H1 (cell line): ENCODE measurements around the gene COG7. TPM values are rescaled to one million over a fixed set of nuclear protein-coding genes. Genes with fewer than 3 reads are reported as not detected.

ENCODE experiments used
- CTCF ChIA-PET: fragments of 300-600 bp; sonication (Branson Sonifier 250); formaldehyde crosslinking; loops from one replicate; lab custom pipeline; 2021; ENCODE audit not compliant: partially characterized antibody; lab: Charles Lee
- POLR2A ChIA-PET: fragments of 300-600 bp; sonication (Branson Sonifier 250); formaldehyde crosslinking; loops from one replicate; lab custom pipeline; 2021; ENCODE audit warnings: inconsistent platforms; ENCODE audit not compliant: partially characterized antibody; lab: Charles Lee
- DNase-seq, 2 experiments: peaks; one replicate each; pipeline versions ENCODE4 v3.0.0 to v3.0.0-alpha.2; 2010 to 2022; ENCODE audit warnings: low spot score in 2 of 2, low read depth in 1 of 2, mixed read lengths in 1 of 2
- FAIRE-seq: peaks from 2 replicates; lab custom pipeline; 2011; peaks lifted over from hg19 to GRCh38; lab: Jason Lieb, UNC
- H2AFZ ChIP-seq: 2 replicates; pipeline ENCODE4 v1.8.1; 2012; ENCODE audit warnings: low read length, inconsistent platforms
- H2AK5ac ChIP-seq: 2 replicates; pipeline ENCODE4 v1.6.1; 2013; ENCODE audit warnings: low read depth, low read length
- H2BK120ac ChIP-seq: replicated peaks from 2 replicates; pipeline ENCODE3; 2013; ENCODE audit warnings: low read depth, low read length, inconsistent platforms
- H2BK12ac ChIP-seq: 2 replicates; pipeline ENCODE4 v1.6.1; 2013; ENCODE audit warnings: low read depth, low read length
- H2BK15ac ChIP-seq: 2 replicates; pipeline ENCODE4 v1.6.1; 2013; ENCODE audit warnings: low read length
- H2BK20ac ChIP-seq: 2 replicates; pipeline ENCODE4 v1.6.1; 2013; ENCODE audit warnings: low read length
- H2BK5ac ChIP-seq: 2 replicates; pipeline ENCODE4 v1.6.1; 2013; ENCODE audit warnings: low read depth, low read length
- H3K14ac ChIP-seq: 2 replicates; pipeline ENCODE4 v1.6.1; 2013; ENCODE audit warnings: inconsistent platforms; ENCODE audit not compliant: insufficient read length
- H3K18ac ChIP-seq: 2 replicates; pipeline ENCODE4 v1.6.1; 2013; ENCODE audit warnings: low read length; ENCODE audit errors: extremely low read depth
- H3K23ac ChIP-seq: 2 replicates; pipeline ENCODE4 v1.6.1; 2013; ENCODE audit warnings: inconsistent platforms; ENCODE audit not compliant: insufficient read length
- H3K23me2 ChIP-seq: 2 replicates; pipeline ENCODE4 v1.6.1; 2013; ENCODE audit warnings: low read depth, low read length
- H3K27ac ChIP-seq: 2 replicates; pipeline ENCODE4 v1.6.1; 2011; ENCODE audit warnings: low read depth, low read length, inconsistent platforms
- H3K27me3 ChIP-seq, 4 experiments: replicated peaks in 1 of 4; 1 replicate in 1 of 4; 2 replicates in 3 of 4; pipeline versions ENCODE4 v1.6.1 to v1.8.1; 2011 to 2013; ENCODE audit warnings: low read length in 3 of 4, mild to moderate bottlenecking in 3 of 4, inconsistent platforms in 2 of 4, mixed read lengths in 2 of 4, moderate library complexity in 1 of 4; ENCODE audit not compliant: control insufficient read depth in 3 of 4, insufficient read depth in 3 of 4; ENCODE audit errors: extremely low read depth in 1 of 4
- H3K36me3 ChIP-seq, 4 experiments: 2 replicates each; pipeline versions ENCODE4 v1.6.1 to v1.8.1; 2011 to 2013; ENCODE audit warnings: mild to moderate bottlenecking in 4 of 4, low read length in 3 of 4, moderate library complexity in 2 of 4, control low read depth in 1 of 4, inconsistent platforms in 1 of 4; ENCODE audit not compliant: insufficient read depth in 4 of 4, control insufficient read depth in 2 of 4
- H3K4ac ChIP-seq: replicated peaks from 2 replicates; pipeline ENCODE3; 2013; ENCODE audit warnings: low read length, low read depth, mixed read lengths, inconsistent platforms; ENCODE audit not compliant: insufficient read length
- H3K4me1 ChIP-seq, 4 experiments: replicated peaks in 1 of 4; 1 replicate in 1 of 4; 2 replicates in 3 of 4; pipeline versions ENCODE4 v1.6.1 to v1.8.1; 2011 to 2013; ENCODE audit warnings: low read length in 3 of 4, inconsistent platforms in 2 of 4, mixed read lengths in 1 of 4; ENCODE audit not compliant: insufficient read depth in 4 of 4, control insufficient read depth in 3 of 4
- H3K4me2 ChIP-seq, 2 experiments: 2 replicates each; pipeline versions ENCODE4 v1.6.1 to v1.8.1; 2011 to 2013; ENCODE audit warnings: low read depth in 2 of 2, low read length in 2 of 2, control low read depth in 1 of 2, inconsistent platforms in 1 of 2, mild to moderate bottlenecking in 1 of 2; ENCODE audit not compliant: insufficient read depth in 1 of 2
- H3K4me3 ChIP-seq, 4 experiments: fragments of 200-600, 300-600 bp in 1 of 4; sonication (generic), shearing (Covaris generic), sonication (Bioruptor Twin) in 1 of 4; 2 replicates each; pipeline versions ENCODE4 v1.5.1 to v1.8.1; 2011 to 2016; ENCODE audit warnings: low read length in 4 of 4, low read depth in 3 of 4, control low read depth in 2 of 4, inconsistent platforms in 2 of 4, mild to moderate bottlenecking in 2 of 4, mixed read lengths in 1 of 4, moderate library complexity in 1 of 4; ENCODE audit not compliant: insufficient read depth in 2 of 4; ENCODE audit errors: extremely low read depth in 1 of 4
- H3K56ac ChIP-seq: replicated peaks from 2 replicates; pipeline ENCODE3; 2013; ENCODE audit warnings: low read depth, mild to moderate bottlenecking, mixed read lengths, low read length, inconsistent platforms; ENCODE audit not compliant: insufficient read length
- H3K79me1 ChIP-seq: 2 replicates; pipeline ENCODE4 v1.6.1; 2013; ENCODE audit warnings: low read depth, low read length, control low read depth
- H3K79me2 ChIP-seq, 2 experiments: 2 replicates each; pipeline versions ENCODE4 v1.6.1 to v1.8.1; 2012 to 2013; ENCODE audit warnings: low read length in 2 of 2, mild to moderate bottlenecking in 2 of 2, inconsistent platforms in 1 of 2; ENCODE audit not compliant: insufficient read depth in 2 of 2, control insufficient read depth in 1 of 2
- H3K9ac ChIP-seq, 4 experiments: replicated peaks in 1 of 4; 1 replicate in 1 of 4; 2 replicates in 3 of 4; pipeline versions ENCODE4 v1.6.1 to v1.8.1; 2011 to 2013; ENCODE audit warnings: low read depth in 3 of 4, low read length in 3 of 4, control low read depth in 2 of 4, mild to moderate bottlenecking in 2 of 4, moderate library complexity in 2 of 4, inconsistent platforms in 1 of 4; ENCODE audit errors: extremely low read depth in 1 of 4
- H3K9me3 ChIP-seq, 2 experiments: 2 replicates each; pipeline versions ENCODE4 v1.6.1 to v1.8.1; 2012 to 2013; ENCODE audit warnings: mild to moderate bottlenecking in 2 of 2, moderate library complexity in 2 of 2, control low read depth in 1 of 2, inconsistent platforms in 1 of 2, low read depth in 1 of 2, low read length in 1 of 2, mixed read lengths in 1 of 2; ENCODE audit not compliant: insufficient read depth in 2 of 2
- H4K20me1 ChIP-seq, 2 experiments: replicated peaks in 1 of 2; 2 replicates each; pipeline versions ENCODE3 to v1.8.1; 2011 to 2013; ENCODE audit warnings: inconsistent platforms in 2 of 2, low read length in 2 of 2, mild to moderate bottlenecking in 1 of 2; ENCODE audit not compliant: insufficient read depth in 2 of 2, control insufficient read depth in 1 of 2
- H4K5ac ChIP-seq: 2 replicates; pipeline ENCODE4 v1.6.1; 2013; ENCODE audit warnings: low read length, low read depth, mixed read lengths, inconsistent platforms; ENCODE audit not compliant: insufficient read length
- H4K8ac ChIP-seq: 2 replicates; pipeline ENCODE4 v1.8.0; 2013; ENCODE audit warnings: mild to moderate bottlenecking, moderate library complexity, low read length, inconsistent platforms; ENCODE audit not compliant: insufficient read depth; ENCODE audit errors: extremely low read depth
- H4K91ac ChIP-seq: replicated peaks from 2 replicates; pipeline ENCODE3; 2013; ENCODE audit warnings: low read length, mixed read lengths, inconsistent platforms; ENCODE audit not compliant: insufficient read length
- CHD1 ChIP-seq: IDR thresholded peaks from 2 replicates; pipeline ENCODE4 v1.6.1; 2012; ENCODE audit warnings: low read depth, low read length, improper control_type of control experiment
- GABPA ChIP-seq: IDR thresholded peaks from 2 replicates; pipeline ENCODE4 v1.6.1; 2011; ENCODE audit warnings: mild to moderate bottlenecking, low read length, moderate library complexity, borderline replicate concordance; ENCODE audit not compliant: insufficient read depth
- JUN ChIP-seq: IDR thresholded peaks from 2 replicates; pipeline ENCODE4 v1.6.1; 2011; ENCODE audit warnings: low read depth, mild to moderate bottlenecking, improper control_type of control experiment, low read length
- MAFK ChIP-seq: IDR thresholded peaks from 2 replicates; pipeline ENCODE4 v1.6.1; 2012; ENCODE audit warnings: low read depth, mild to moderate bottlenecking, improper control_type of control experiment, low read length
- PHF8 ChIP-seq: fragments of 200-600 bp; sonication (generic); conservative IDR thresholded peaks from 2 replicates; pipeline ENCODE4 v1.7.1; 2012; ENCODE audit warnings: low read depth, mild to moderate bottlenecking, inconsistent platforms, low read length, moderate library complexity
- POLR2A ChIP-seq, 2 experiments: IDR thresholded peaks; 1 replicate in 1 of 2; 2 replicates in 1 of 2; pipeline ENCODE4 v1.6.1; 2011; ENCODE audit warnings: low read depth in 2 of 2, low read length in 2 of 2, mild to moderate bottlenecking in 2 of 2; ENCODE audit errors: control extremely low read depth in 1 of 2
- POLR2AphosphoS5 ChIP-seq: IDR thresholded peaks from 2 replicates; pipeline ENCODE4 v1.6.1; 2011; ENCODE audit warnings: low read depth, low read length
- RAD21 ChIP-seq, 2 experiments: IDR thresholded peaks in 1 of 2; conservative IDR thresholded peaks in 1 of 2; 2 replicates each; pipeline ENCODE4 v1.6.1; 2011; ENCODE audit warnings: low read depth in 2 of 2, low read length in 2 of 2, improper control_type of control experiment in 1 of 2, inconsistent platforms in 1 of 2, mild to moderate bottlenecking in 1 of 2, moderate library complexity in 1 of 2
- RFX5 ChIP-seq: IDR thresholded peaks from 2 replicates; pipeline ENCODE4 v1.6.1; 2011; ENCODE audit warnings: low read depth, low read length, improper control_type of control experiment, borderline replicate concordance
- SIRT6 ChIP-seq: IDR thresholded peaks from one replicate; pipeline ENCODE4 v1.7.1; 2012; ENCODE audit warnings: low read length, inconsistent platforms
- USF2 ChIP-seq: IDR thresholded peaks from 2 replicates; pipeline ENCODE4 v1.6.1; 2011; ENCODE audit warnings: low read length, improper control_type of control experiment
- YY1 ChIP-seq: IDR thresholded peaks from 2 replicates; pipeline ENCODE4 v1.6.1; 2011; ENCODE audit warnings: low read depth, mild to moderate bottlenecking, low read length
- whole genome bisulfite sequencing, 2 experiments: shearing (Covaris generic) in 1 of 2; methylation state at CpG; one replicate each; pipeline versions ENCODE4 v1.1.6 to v1.1.7; 2013 to 2015; ENCODE audit warnings: low lambda C conversion rate in 2 of 2, mixed read lengths in 2 of 2, inconsistent platforms in 1 of 2, low coverage in 1 of 2, missing lambda C conversion rate in 1 of 2; ENCODE audit not compliant: insufficient replicate concordance in 2 of 2, insufficient coverage in 1 of 2, insufficient read length in 1 of 2; ENCODE audit errors: extremely low coverage in 1 of 2, missing lambda C conversion rate in 1 of 2; 5-methylcytosine and 5-hydroxymethylcytosine counted together
- polyA plus RNA-seq, 7 experiments: library from polyadenylated mRNA; depleted of rRNA in 3 of 7; stranded (reverse) in 5 of 7; unstranded in 2 of 7; fragments of >200 nt in 5 of 7; fragments of 200-250 nt in 2 of 7; gene quantifications; 1 replicate in 5 of 7; 2 replicates in 1 of 7; 4 replicates in 1 of 7; pipeline versions ENCODE4 v1.2.1 to v1.2.3, GENCODE V29; 2011 to 2013; ENCODE audit warnings: missing spikeins in 2 of 7, mixed read lengths in 2 of 7
- total RNA-seq: library from RNA; stranded (reverse); fragmentation: NEBNext Ultra II Directional; extraction: Animal tissue kit (Norgen Biotek cat#: 25700); gene quantifications from 2 replicates; pipeline ENCODE4 v1.2.1, GENCODE V29; 2021

The COG7 gene
- total and polyA plus RNA-seq, 2 of the 8 experiments (the other 6 are each of a cell fraction or from before 2014, with no cell fraction given), result 17.2 to 40.4 TPM

- DNase-seq (no peak), FAIRE-seq (no peak)
- H3K79me2 ChIP-seq, result no peaks in the 10 kb centered on the region
- no peaks in the 10 kb centered on the region for H3K79me1 ChIP-seq
- H2BK120ac ChIP-seq, result no peak overlapping the region
- H2BK12ac ChIP-seq, result peak overlapping the region; percentile 50; the same call in 1 of the 2 replicates
- no peak overlapping the region; the same call in 1 of the 2 replicates for H3K18ac ChIP-seq
- H2BK15ac ChIP-seq, result no peak overlapping the region; the same call in 1 of the 2 replicates
- H3K9ac ChIP-seq, result no peak overlapping the region
- POLR2A ChIA-PET, result interaction anchor here (0.6 to 1.3 kb wide), 2 partner anchors 9 to 10 kb away, joined by 3 to 4 read pairs; no protein-coding TSS in a partner anchor
- H3K27me3 ChIP-seq, result no peaks in the 10 kb centered on the region
- H4K8ac ChIP-seq, result no peak overlapping the region
- no peak overlapping the region for H3K14ac ChIP-seq
- CTCF ChIA-PET, result interaction anchor here (4.4 kb wide), 1 partner anchor 69 kb away, joined by 23 read pairs; no protein-coding TSS in a partner anchor
- no peak overlapping the region for H2BK20ac ChIP-seq
- 62% methylated on average over 5 of the region's 5 CpGs; no CpG with 5 or more reads in 1 of the 2 experiments for WGBS, 2 experiments
- H3K4me2 ChIP-seq, result no peak overlapping the region
- no peak overlapping the region for H4K5ac ChIP-seq
- H3K23me2 ChIP-seq, result no peaks in the 10 kb centered on the region
- peaks cover 0 to 2% (median 0%) of the 10 kb centered on the region in 4 experiments; a peak in 1 of 7 replicates for H3K4me1 ChIP-seq
- peak overlapping the region; percentile 95; the same call in 1 of the 2 replicates for H2AFZ ChIP-seq
- H3K36me3 ChIP-seq, result no peaks in the 10 kb centered on the region
- no peak overlapping the region for H3K27ac ChIP-seq
- no peak overlapping the region for H3K4me3 ChIP-seq
- no peak overlapping the region for H3K4ac ChIP-seq
- no peak overlapping the region for H2AK5ac ChIP-seq
- no peaks in the 10 kb centered on the region for H4K20me1 ChIP-seq
- H2BK5ac ChIP-seq, result no peak overlapping the region; the same call in 1 of the 2 replicates
- H3K56ac ChIP-seq, result no peak overlapping the region
- H4K91ac ChIP-seq, result no peak overlapping the region
- H3K23ac ChIP-seq, result no peak overlapping the region
- H3K9me3 ChIP-seq, result no peaks in the 10 kb centered on the region
- TF ChIP-seq JUN (no peak), POLR2AphosphoS5 (no peak), RAD21 (IDR thresholded peaks at IDR 0.05 in 1 of 2, conservative IDR thresholded peaks at IDR 0.05 in 1 of 2; ENCODE audit: low read depth in 2 of 2, low read length in 2 of 2) (no peak), PHF8 (no peak), MAFK (no peak), RFX5 (no peak), POLR2A (IDR thresholded peaks at IDR 0.05; ENCODE audit: control extremely low read depth in 1 of 2, low read depth in 2 of 2, low read length in 2 of 2) (no peak), USF2 (no peak), YY1 (no peak), CHD1 (no peak), SIRT6 (no peak), GABPA (no peak)
Measured at GRCh38 chr16:23365602-23366240, 87.3 kb downstream of the COG7 start.
